Naive thymus-derived CD4-positive, alpha-beta T cell (primary cell): ENCODE measurements around the gene LRRC8D. TPM values are rescaled to one million over a fixed set of nuclear protein-coding genes. Genes with fewer than 3 reads are reported as not detected.

ENCODE experiments used
- ATAC-seq: fragments of 150-1000 bp; cut with Tn5 transposase; 2 replicates; pipeline ENCODE4 v1.10.0; 2021; ENCODE audit warnings: mild to moderate bottlenecking, moderate library complexity
- CTCF ChIA-PET: fragments of 350-600 bp; sonication (Branson Sonifier 250); formaldehyde crosslinking; loops from one replicate; lab custom pipeline; 2021; ENCODE audit warnings: antibody characterized with exemption; lab: Charles Lee
- POLR2A ChIA-PET: fragments of 350-600 bp; sonication (Branson Sonifier 250); formaldehyde crosslinking; loops from one replicate; lab custom pipeline; 2021; ENCODE audit warnings: antibody characterized with exemption, inconsistent platforms; lab: Charles Lee
- DNase-seq, 9 donors: peaks; one replicate each; pipeline versions ENCODE4 v3.0.0 to v3.0.0-alpha.2; 2020 to 2022; ENCODE audit warnings: mixed read lengths in 1 of 9
- H3K27ac ChIP-seq: one replicate; pipeline ENCODE4 v1.7.0; 2013; ENCODE audit warnings: mild to moderate bottlenecking, low read depth, low read length, moderate library complexity
- H3K27me3 ChIP-seq, 2 donors: one replicate each; pipeline ENCODE4 v1.7.0; 2013; ENCODE audit warnings: low read length in 2 of 2, mild to moderate bottlenecking in 2 of 2, moderate library complexity in 2 of 2; ENCODE audit not compliant: control insufficient read depth in 2 of 2, insufficient read depth in 2 of 2
- H3K36me3 ChIP-seq, 3 experiments: 1 replicate in 2 of 3; 2 replicates in 1 of 3; pipeline ENCODE4 v1.7.0; 2013; ENCODE audit warnings: low read length in 3 of 3, mild to moderate bottlenecking in 3 of 3, moderate library complexity in 1 of 3; ENCODE audit not compliant: insufficient read depth in 3 of 3, control insufficient read depth in 2 of 3
- H3K4me1 ChIP-seq, 2 donors: one replicate each; pipeline ENCODE4 v1.7.0; 2013; ENCODE audit warnings: low read length in 2 of 2, mild to moderate bottlenecking in 2 of 2, moderate library complexity in 1 of 2; ENCODE audit not compliant: control insufficient read depth in 2 of 2, insufficient read depth in 2 of 2
- H3K4me3 ChIP-seq: 2 replicates; pipeline ENCODE4 v1.7.0; 2013; ENCODE audit warnings: mild to moderate bottlenecking, low read length
- H3K9me3 ChIP-seq, 3 experiments: 1 replicate in 2 of 3; 2 replicates in 1 of 3; pipeline ENCODE4 v1.7.0; 2013; ENCODE audit warnings: low read length in 3 of 3; ENCODE audit not compliant: control insufficient read depth in 2 of 3
- H3K27ac Mint-ChIP-seq, 9 donors: one replicate each; pipeline ENCODE4 v1.8.0; 2020 to 2022; ENCODE audit warnings: mixed read lengths in 9 of 9, mild to moderate bottlenecking in 8 of 9, moderate library complexity in 5 of 9, inconsistent platforms in 2 of 9
- H3K27me3 Mint-ChIP-seq, 5 donors: one replicate each; pipeline ENCODE4 v1.8.0; 2021 to 2022; ENCODE audit warnings: mixed read lengths in 5 of 5, mild to moderate bottlenecking in 1 of 5
- H3K36me3 Mint-ChIP-seq, 5 donors: one replicate each; pipeline ENCODE4 v1.8.0; 2020 to 2022; ENCODE audit warnings: mixed read lengths in 5 of 5, mild to moderate bottlenecking in 3 of 5, inconsistent platforms in 1 of 5
- H3K4me1 Mint-ChIP-seq, 7 donors: one replicate each; pipeline ENCODE4 v1.8.0; 2020 to 2022; ENCODE audit warnings: mixed read lengths in 7 of 7, mild to moderate bottlenecking in 3 of 7, inconsistent platforms in 1 of 7
- H3K4me3 Mint-ChIP-seq, 10 donors: one replicate each; pipeline ENCODE4 v1.8.0; 2020 to 2022; ENCODE audit warnings: mild to moderate bottlenecking in 10 of 10, mixed read lengths in 10 of 10, moderate library complexity in 6 of 10, inconsistent platforms in 2 of 10
- H3K9me3 Mint-ChIP-seq, 11 donors: one replicate each; pipeline ENCODE4 v1.8.0; 2020 to 2022; ENCODE audit warnings: mixed read lengths in 11 of 11, mild to moderate bottlenecking in 4 of 11, inconsistent platforms in 1 of 11, moderate library complexity in 1 of 11
- intact Hi-C, 2 donors: fragments of 100-400 bp; cut with micrococcal nuclease; formaldehyde crosslinking; loops; one replicate each; pipeline ENCODE4 v1.15.1; 2023
- polyA plus RNA-seq, 2 donors: library from polyadenylated mRNA; unstranded; fragments of 300-500 nt; fragmentation: Illumina TruSeq; gene quantifications; one replicate each; pipeline ENCODE4 v1.2.3, GENCODE V29; 2021
- total RNA-seq, 6 experiments: library from RNA in 5 of 6; stranded (reverse) in 5 of 6; gene quantifications; 1 replicate in 5 of 6; 2 replicates in 1 of 6; pipeline ENCODE4 v1.2.3 and lab custom pipeline; 2021 to 2026

LRRC8D gene
- total and polyA plus RNA-seq, 7 experiments from 2014 or later, result 21.1 to 65.7 (median 38.9) TPM

GRCh38 chr1:89948722-89949345 lies 128.0 kb downstream of the LRRC8D start:
- Histone ChIP-seq H3K27ac (no peak overlapping the region), H3K9me3 (no peaks in the 10 kb centered on the region), H3K4me1 (no peaks in the 10 kb centered on the region), H3K27me3 (no peaks in the 10 kb centered on the region), H3K36me3 (no peaks in the 10 kb centered on the region), H3K4me3 (no peak overlapping the region)
- intact Hi-C loops, result no loop called here
- Mint-ChIP-seq H3K27ac (no peak overlapping the region), H3K9me3 (peaks cover 0 to 3% (median 0%) of the 10 kb centered on the region in 11 donors), H3K4me1 (peaks cover 0 to 12% (median 1%) of the 10 kb centered on the region in 7 donors), H3K4me3 (no peak overlapping the region), H3K36me3 (peaks cover 0 to 6% (median 4%) of the 10 kb centered on the region in 5 donors), H3K27me3 (peaks cover 0 to 4% (median 0%) of the 10 kb centered on the region in 5 donors)
- no peak for DNase-seq
- no peak for ATAC-seq
- ChIA-PET POLR2A (interaction anchor here (1.1 kb wide), 1 partner anchor 26 kb away, joined by 3 read pairs; no protein-coding TSS in a partner anchor), CTCF (interaction anchor here (1.5 kb wide), 1 partner anchor 102 kb away, joined by 3 read pairs; no protein-coding TSS in a partner anchor)

DNA sequence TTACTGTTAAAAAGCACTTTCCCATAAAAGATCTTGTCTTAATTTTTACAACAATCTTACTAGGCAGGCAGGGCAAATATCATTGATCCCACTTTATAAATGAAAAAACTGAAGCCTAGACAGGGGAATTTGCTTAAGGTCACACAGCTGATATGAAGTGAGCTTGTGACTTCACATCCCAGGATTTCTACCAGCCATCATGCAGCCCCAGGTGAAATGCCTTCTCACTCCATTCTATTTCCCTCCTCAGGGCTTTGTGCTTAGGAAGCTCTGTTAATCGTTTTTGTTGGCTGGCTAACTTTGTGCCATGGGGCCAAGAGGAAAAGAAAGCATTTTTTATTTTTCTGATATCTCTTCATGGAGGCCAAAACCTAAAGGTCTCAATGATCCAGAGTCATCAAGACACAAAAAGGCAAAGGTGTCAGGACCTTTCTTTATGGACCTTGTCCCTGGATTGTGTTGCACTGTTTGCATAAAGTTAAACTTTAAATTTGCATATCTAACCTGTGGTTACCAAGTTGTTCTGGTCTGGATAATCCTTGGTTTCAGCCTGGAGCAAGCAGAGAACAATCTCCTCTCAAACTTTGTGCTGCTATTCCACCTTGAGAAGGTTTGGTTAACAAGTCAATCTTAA lies 129.3 kb downstream of the LRRC8D start:
- Mint-ChIP-seq H3K9me3 (peaks cover 0 to 3% (median 0%) of the 10 kb centered on the region in 11 donors), H3K27ac (no peak overlapping the region), H3K4me1 (peaks cover 0 to 19% (median 7%) of the 10 kb centered on the region in 7 donors), H3K27me3 (peaks cover 0 to 4% (median 0%) of the 10 kb centered on the region in 5 donors), H3K36me3 (peaks cover 0 to 5% (median 4%) of the 10 kb centered on the region in 5 donors), H3K4me3 (no peak overlapping the region)
- no peak overlapping the region for H3K4me3 ChIP-seq
- CTCF ChIA-PET, result no interaction called here
- POLR2A ChIA-PET, result no interaction called here
- DNase-seq (no peak), ATAC-seq (no peak)
- H3K9me3 ChIP-seq, result no peaks in the 10 kb centered on the region
- no peaks in the 10 kb centered on the region for H3K36me3 ChIP-seq
- H3K27me3 ChIP-seq, result no peaks in the 10 kb centered on the region
- H3K27ac ChIP-seq, result no peak overlapping the region
- no peaks in the 10 kb centered on the region for H3K4me1 ChIP-seq
- intact Hi-C loops, result loop anchor here in 1 of 2 donors (10.0 kb wide), 1 partner anchor 105 kb away; no protein-coding TSS in a partner anchor

GRCh38 chr1:89950703-89951102 lies 129.9 kb downstream of the LRRC8D start:
- H3K27ac Mint-ChIP-seq, result no peak overlapping the region

GRCh38 chr1:89951766-89952604 lies 131.2 kb downstream of the LRRC8D start:
- POLR2A ChIA-PET, result interaction anchor here (0.7 kb wide), 1 partner anchor 34 kb away, joined by 4 read pairs; no protein-coding TSS in a partner anchor
- peaks cover 0 to 4% (median 0%) of the 10 kb centered on the region in 5 donors for H3K27me3 Mint-ChIP-seq

More at GRCh38 chr1:89950703-89951102, 129.9 kb downstream of the LRRC8D start:
- POLR2A ChIA-PET, result no interaction called here
- H3K9me3 ChIP-seq, result no peaks in the 10 kb centered on the region
- H3K36me3 Mint-ChIP-seq, result peaks cover 0 to 5% (median 3%) of the 10 kb centered on the region in 5 donors
- H3K4me3 Mint-ChIP-seq, result no peak overlapping the region
- peaks cover 0 to 3% (median 0%) of the 10 kb centered on the region in 11 donors for H3K9me3 Mint-ChIP-seq
- H3K4me3 ChIP-seq, result no peak overlapping the region
- CTCF ChIA-PET, result no interaction called here
- H3K36me3 ChIP-seq, result no peaks in the 10 kb centered on the region
- peaks cover 0 to 4% (median 0%) of the 10 kb centered on the region in 5 donors for H3K27me3 Mint-ChIP-seq
- no peak for DNase-seq
- intact Hi-C loops, result loop anchor here in 1 of 2 donors (10.0 kb wide), 1 partner anchor 106 kb away; no protein-coding TSS in a partner anchor
- H3K4me1 Mint-ChIP-seq, result peaks cover 0 to 24% (median 7%) of the 10 kb centered on the region in 7 donors
- H3K4me1 ChIP-seq, result no peaks in the 10 kb centered on the region
- H3K27me3 ChIP-seq, result no peaks in the 10 kb centered on the region
- no peak for ATAC-seq
- H3K27ac ChIP-seq, result no peak overlapping the region

GRCh38 chr1:89952605-89953130 lies 131.8 kb downstream of the LRRC8D start:
- CTCF ChIA-PET, result interaction anchor here (1.1 kb wide), 1 partner anchor 148 kb away, joined by 3 read pairs; no protein-coding TSS in a partner anchor

More at GRCh38 chr1:89951766-89952604, 131.2 kb downstream of the LRRC8D start:
- Histone ChIP-seq H3K27me3 (no peaks in the 10 kb centered on the region), H3K27ac (no peak overlapping the region), H3K4me3 (no peak overlapping the region), H3K36me3 (no peaks in the 10 kb centered on the region), H3K4me1 (peaks cover 0 to under 1% of the 10 kb centered on the region in 2 donors), H3K9me3 (no peaks in the 10 kb centered on the region)
- Mint-ChIP-seq H3K9me3 (peaks cover 0 to 3% (median 0%) of the 10 kb centered on the region in 11 donors), H3K36me3 (peaks cover 0 to 5% (median 3%) of the 10 kb centered on the region in 5 donors), H3K4me1 (peaks cover 5 to 28% (median 12%) of the 10 kb centered on the region in 7 donors), H3K4me3 (no peak overlapping the region), H3K27ac (no peak overlapping the region)
- CTCF ChIA-PET, result interaction anchor here (1.1 kb wide), 1 partner anchor 147 kb away, joined by 3 read pairs; no protein-coding TSS in a partner anchor
- no peak for DNase-seq
- intact Hi-C loops, result loop anchor here in 1 of 2 donors (10.0 kb wide), 1 partner anchor 107 kb away; no protein-coding TSS in a partner anchor
- no peak for ATAC-seq

More at GRCh38 chr1:89952605-89953130, 131.8 kb downstream of the LRRC8D start:
- Mint-ChIP-seq H3K4me3 (no peak overlapping the region), H3K27me3 (peaks cover 0 to 4% (median 0%) of the 10 kb centered on the region in 5 donors), H3K4me1 (peaks cover 10 to 34% (median 17%) of the 10 kb centered on the region in 7 donors), H3K36me3 (peaks cover 0 to 5% (median 3%) of the 10 kb centered on the region in 5 donors), H3K9me3 (peaks cover 0 to 3% (median 0%) of the 10 kb centered on the region in 11 donors), H3K27ac (no peak overlapping the region)
- Histone ChIP-seq H3K36me3 (no peaks in the 10 kb centered on the region), H3K27me3 (no peaks in the 10 kb centered on the region), H3K9me3 (no peaks in the 10 kb centered on the region), H3K4me1 (peaks cover 0 to 8% of the 10 kb centered on the region in 2 donors), H3K27ac (no peak overlapping the region), H3K4me3 (no peak overlapping the region)
- DNase-seq (no peak), ATAC-seq (no peak)
- POLR2A ChIA-PET, result interaction anchor here (0.7 kb wide), 1 partner anchor 33 kb away, joined by 4 read pairs; no protein-coding TSS in a partner anchor
- intact Hi-C loops, result loop anchor here (1.0 to 10.0 kb wide), 4 partner anchors 108 to 469 kb away; no protein-coding TSS in a partner anchor
